ENCODE results near the gene FOSL2. TPM values are rescaled to one million over a fixed set of nuclear protein-coding genes. Genes with fewer than 3 reads are reported as not detected.

The FOSL2 gene
- total RNA-seq, 1 experiment from 2014 or later: 34.2 TPM

GRCh38 chr2:28411956-28412609 is 19.4 kb downstream of the FOSL2 start:
- H3K4me2 ChIP-seq (ENCODE audit: low read length): no peak overlapping the region
- peaks cover 5% of the 10 kb centered on the region for H3F3A ChIP-seq (ENCODE audit: low read length, unreplicated experiment)
- H3K9ac ChIP-seq (ENCODE audit: low read length): no peak overlapping the region
- ATAC-seq (no peak), DNase-seq (no peak)
- H3K36me3 ChIP-seq (ENCODE audit: low read depth, low read length): peaks cover 69% of the 10 kb centered on the region
- H3K9me2 ChIP-seq (replicated peaks; ENCODE audit: low read length): no peaks in the 10 kb centered on the region
- no peak overlapping the region for H2AFZ ChIP-seq (ENCODE audit: low read length)
- no peaks in the 10 kb centered on the region for H3K27me3 ChIP-seq (ENCODE audit: low read length)
- H3K4me3 ChIP-seq (ENCODE audit: low read length): no peak overlapping the region
- no peaks in the 10 kb centered on the region for H3K4me1 ChIP-seq (ENCODE audit: insufficient read depth, low read length)
- H4K20me1 ChIP-seq (ENCODE audit: low read length): peaks cover 8% of the 10 kb centered on the region
- no TSS peak for BruUV-seq (replicated peaks)
- TF ChIP-seq EZH2 (IDR thresholded peaks at IDR 0.05; ENCODE audit: low read length, unreplicated experiment) (no peak), EZH2phosphoT487 (IDR thresholded peaks at IDR 0.05; ENCODE audit: borderline replicate concordance, low read length) (no peak), CTCF (conservative IDR thresholded peaks at IDR 0.05; ENCODE audit: low read depth, low read length) (no peak)
- POLR2A ChIA-PET (ENCODE audit: unreplicated experiment): no interaction called here
- H3K79me2 ChIP-seq (ENCODE audit: low read length): 0 out of 2 replicates have a peak, but pooled peaks cover 7% of the 10 kb centered on the region
- no peak overlapping the region for H3K27ac ChIP-seq (ENCODE audit: low read length)
- no peaks in the 10 kb centered on the region for H3K9me3 ChIP-seq (ENCODE audit: low read length)
- CTCF ChIA-PET: no interaction called here
- intact Hi-C loops (cut with micrococcal nuclease): no loop called here

DNA sequence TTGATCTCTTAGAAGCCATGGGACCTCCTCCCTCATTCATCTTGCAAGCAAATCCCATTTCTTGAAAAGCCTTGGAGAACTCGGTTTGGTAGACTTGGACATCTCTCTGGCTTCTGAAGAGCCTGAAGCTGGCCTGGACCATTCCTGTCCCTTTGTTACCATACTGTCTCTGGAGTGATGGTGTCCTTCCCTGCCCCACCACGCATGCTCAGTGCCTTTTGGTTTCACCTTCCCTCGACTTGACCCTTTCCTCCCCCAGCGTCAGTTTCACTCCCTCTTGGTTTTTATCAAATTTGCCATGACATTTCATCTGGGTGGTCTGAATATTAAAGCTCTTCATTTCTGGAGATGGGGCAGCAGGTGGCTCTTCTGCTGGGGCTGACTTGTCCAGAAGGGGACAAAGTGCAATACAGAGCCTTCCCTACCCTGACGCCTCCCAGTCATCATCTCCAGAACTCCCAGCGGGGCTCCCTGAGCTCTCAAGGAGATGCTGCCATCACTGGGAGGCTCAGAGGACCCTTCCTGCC is 20.0 kb downstream of the FOSL2 start:
- H3K9ac ChIP-seq (ENCODE audit: low read length): no peak overlapping the region
- H3F3A ChIP-seq (ENCODE audit: low read length, unreplicated experiment): peaks cover 5% of the 10 kb centered on the region
- H3K9me2 ChIP-seq (replicated peaks; ENCODE audit: low read length): no peaks in the 10 kb centered on the region
- peaks cover 8% of the 10 kb centered on the region for H4K20me1 ChIP-seq (ENCODE audit: low read length)
- peaks cover 63% of the 10 kb centered on the region for H3K36me3 ChIP-seq (ENCODE audit: low read depth, low read length)
- H3K4me1 ChIP-seq (ENCODE audit: insufficient read depth, low read length): no peaks in the 10 kb centered on the region
- TF ChIP-seq CTCF (conservative IDR thresholded peaks at IDR 0.05; ENCODE audit: low read depth, low read length): no peak
- no peak for TF ChIP-seq EZH2 (IDR thresholded peaks at IDR 0.05; ENCODE audit: low read length, unreplicated experiment)
- no peak for TF ChIP-seq EZH2phosphoT487 (IDR thresholded peaks at IDR 0.05; ENCODE audit: borderline replicate concordance, low read length)
- H3K4me3 ChIP-seq (ENCODE audit: low read length): no peak overlapping the region
- POLR2A ChIA-PET (ENCODE audit: unreplicated experiment): no interaction called here
- H3K27ac ChIP-seq (ENCODE audit: low read length): no peak overlapping the region
- BruUV-seq (replicated peaks): no TSS peak
- H3K27me3 ChIP-seq (ENCODE audit: low read length): no peaks in the 10 kb centered on the region
- no peaks in the 10 kb centered on the region for H3K9me3 ChIP-seq (ENCODE audit: low read length)
- DNase-seq (no peak), ATAC-seq (no peak)
- no peak overlapping the region for H2AFZ ChIP-seq (ENCODE audit: low read length)
- CTCF ChIA-PET: no interaction called here
- H3K4me2 ChIP-seq (ENCODE audit: low read length): no peak overlapping the region
- 0 out of 2 replicates have a peak, but pooled peaks cover 3% of the 10 kb centered on the region for H3K79me2 ChIP-seq (ENCODE audit: low read length)
- intact Hi-C loops (cut with micrococcal nuclease): no loop called here

Measured in PC-3 (cell line).